GM21576 (cell line): ENCODE measurements around the gene CDK5RAP2.
"Not testable (repeated sequence)": the region's sequence is repeated elsewhere in the genome, so short reads cannot be mapped to it uniquely, and the experiment has no call there.

Experiments
- ATAC-seq: cut with Tn5 transposase; IDR thresholded peaks from one replicate; pipeline ENCODE4 v1.9.1; 2021; ENCODE audit warnings: mild to moderate bottlenecking, moderate library complexity; ENCODE audit not compliant: unreplicated experiment

The CDK5RAP2 gene

DNA sequence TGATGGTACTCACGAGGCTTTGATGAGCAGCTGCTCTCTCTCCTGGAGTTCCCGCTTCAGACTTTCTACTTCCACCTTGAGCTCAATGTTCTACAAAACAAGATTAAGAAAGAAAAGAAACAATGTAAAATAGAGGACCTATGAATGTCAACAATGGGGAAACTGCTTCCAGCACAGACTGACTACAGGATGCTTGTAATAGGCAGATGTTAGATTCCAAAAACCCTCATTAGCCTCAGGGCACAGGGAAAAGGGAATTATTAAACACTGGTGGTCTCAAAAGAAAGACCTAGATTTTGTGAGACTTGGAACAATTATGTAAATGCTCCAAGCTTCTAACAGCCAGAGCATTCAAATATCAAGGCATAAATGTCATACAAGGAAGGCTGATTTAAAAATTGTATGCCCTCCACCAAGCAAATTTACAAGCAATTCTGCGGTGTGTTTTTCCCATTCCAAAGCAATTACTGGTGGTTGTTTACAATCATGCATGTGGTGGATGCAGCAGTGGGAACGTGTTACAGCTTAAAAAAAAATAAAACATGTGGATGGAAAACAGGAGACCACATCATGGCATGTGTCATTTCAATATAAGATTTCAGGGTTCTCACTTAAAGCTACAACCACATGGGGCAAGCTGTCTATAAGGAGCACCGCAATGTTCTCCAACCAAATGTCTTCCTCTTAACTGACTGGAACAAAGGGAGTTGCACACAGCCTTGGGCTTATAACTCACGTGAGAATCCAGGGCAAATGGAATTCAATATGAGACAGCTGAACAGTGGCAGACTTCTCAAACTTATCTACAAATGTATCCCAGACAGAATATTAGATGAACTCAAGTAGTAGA, 34.0 kb downstream of the CDK5RAP2 start:
- no peak for ATAC-seq

GRCh38 chr9:120544441-120544840, 35.5 kb downstream of the CDK5RAP2 start:
- ATAC-seq: no peak

GRCh38 chr9:120542701-120543490, 37.1 kb downstream of the CDK5RAP2 start:
- ATAC-seq: no peak

DNA sequence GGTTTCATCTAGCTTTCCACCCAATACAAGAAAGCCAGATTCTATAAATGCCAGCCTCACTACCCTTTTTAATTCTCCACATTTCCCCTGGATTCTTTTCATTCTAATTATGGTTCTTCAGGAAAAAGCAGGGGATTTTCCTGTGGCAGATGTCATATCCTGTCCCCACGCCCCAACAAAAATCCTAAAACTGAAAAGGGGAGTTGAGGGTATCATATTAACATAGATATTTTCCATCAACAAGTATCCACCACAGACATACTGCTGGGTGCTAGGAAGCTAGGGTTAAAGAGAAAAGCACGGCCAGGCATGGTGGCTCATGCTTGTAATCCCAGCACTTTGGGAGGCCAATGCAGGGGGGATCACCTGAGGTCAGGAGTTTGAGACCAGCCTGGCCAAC, 38.0 kb downstream of the CDK5RAP2 start:
- ATAC-seq: no peak

DNA sequence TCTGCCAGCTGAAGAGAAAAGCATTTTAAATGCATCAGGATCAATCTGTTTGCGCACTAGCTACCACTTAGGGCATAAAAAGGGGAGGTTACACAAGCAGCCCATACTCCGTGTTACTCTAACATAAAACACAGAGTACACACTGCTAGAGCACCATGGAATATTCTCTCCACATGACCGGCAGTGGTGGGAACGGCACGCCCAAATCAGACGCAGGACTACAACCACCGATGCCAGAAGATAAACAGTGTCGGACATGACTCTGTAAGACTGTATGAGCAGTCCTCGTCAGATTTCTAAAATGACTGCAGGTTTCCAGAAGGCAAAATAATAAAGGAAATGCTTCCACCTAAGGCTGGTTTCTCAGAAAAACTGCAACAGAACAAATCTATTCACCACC, 40.0 kb downstream of the CDK5RAP2 start:
- ATAC-seq: no peak

DNA sequence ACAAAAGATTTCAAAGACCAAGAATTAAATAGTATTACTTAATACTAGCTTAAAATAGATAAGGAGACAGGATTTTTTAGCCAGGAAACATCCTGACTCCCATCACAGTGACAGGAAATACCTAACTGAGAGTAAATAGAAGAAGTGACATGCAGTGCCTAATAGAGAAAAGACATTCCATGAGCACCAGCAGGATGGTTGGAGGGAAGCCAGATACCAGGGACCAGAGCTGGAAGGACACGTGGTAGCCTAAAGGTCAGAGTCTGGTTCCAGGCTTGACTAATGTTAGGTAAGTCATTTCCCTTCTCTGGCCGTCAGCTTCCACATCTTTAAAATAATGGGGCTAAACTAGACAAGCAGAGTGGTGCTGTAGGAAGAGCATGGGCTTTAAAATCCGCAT, 41.6 kb downstream of the CDK5RAP2 start:
- no peak for ATAC-seq

- ATAC-seq: no peak
Observed at GRCh38 chr9:120536949-120537640, 42.9 kb downstream of the CDK5RAP2 start.

GRCh38 chr9:120536094-120536493, 43.9 kb downstream of the CDK5RAP2 start:
- ATAC-seq: no peak

GRCh38 chr9:120534266-120534665, 45.7 kb downstream of the CDK5RAP2 start:
- no peak for ATAC-seq

- ATAC-seq: no peak
Observed at GRCh38 chr9:120532891-120533290, 47.1 kb downstream of the CDK5RAP2 start.

DNA sequence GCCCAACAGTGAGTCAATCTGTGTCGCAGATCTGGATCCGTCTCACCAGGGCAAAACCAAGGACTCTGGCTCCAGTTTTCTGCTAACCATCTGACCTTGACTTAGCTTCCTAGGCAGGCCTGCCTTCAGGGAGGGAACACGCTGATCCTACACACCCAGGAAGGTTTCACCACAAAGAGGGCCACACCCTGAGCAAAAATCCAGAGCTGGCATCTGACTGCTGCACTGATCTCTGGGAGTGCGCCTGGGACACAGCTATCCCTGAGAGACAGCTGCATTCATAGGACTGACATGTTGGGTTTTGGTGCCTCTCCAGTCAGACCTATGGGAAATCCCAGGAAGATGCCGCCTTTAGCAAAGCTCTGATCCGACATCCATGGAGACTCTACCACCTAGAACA, 47.5 kb downstream of the CDK5RAP2 start:
- no peak for ATAC-seq

DNA sequence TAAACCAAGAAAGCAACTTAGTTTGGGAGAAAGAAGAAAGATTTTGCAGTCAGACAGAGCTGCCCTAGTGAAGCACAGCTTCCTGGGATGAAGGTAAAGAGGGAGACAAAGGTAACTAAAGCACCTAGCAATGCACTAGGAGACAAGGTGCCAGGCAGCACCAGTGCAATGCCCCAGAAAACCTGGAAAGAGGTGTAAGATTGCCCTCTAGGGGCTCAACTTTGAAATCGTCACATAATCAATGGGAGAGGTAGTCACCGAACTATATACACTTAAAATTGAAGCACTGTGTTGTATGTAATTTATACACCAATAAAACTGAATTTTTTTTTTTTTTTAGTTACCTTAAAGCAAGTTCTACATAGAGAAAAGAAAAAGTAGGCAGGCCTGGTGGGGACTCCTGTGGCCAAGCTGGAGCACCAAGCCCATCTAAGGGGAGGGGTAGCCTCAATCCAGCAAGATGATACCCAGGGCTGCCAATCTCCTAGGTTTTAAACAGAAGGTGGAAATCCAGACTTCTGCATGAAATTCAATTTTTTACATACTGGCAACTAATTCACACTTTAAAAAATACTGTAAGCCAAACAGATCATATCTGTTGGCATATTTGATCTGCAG, 48.2 kb downstream of the CDK5RAP2 start:
- ATAC-seq: no peak

GRCh38 chr9:120530220-120530832, 49.6 kb downstream of the CDK5RAP2 start:
- not testable (repeated sequence) for ATAC-seq

GRCh38 chr9:120528829-120529228, 51.1 kb downstream of the CDK5RAP2 start:
- no peak for ATAC-seq

GRCh38 chr9:120528327-120528726, 51.6 kb downstream of the CDK5RAP2 start:
- no peak for ATAC-seq

DNA sequence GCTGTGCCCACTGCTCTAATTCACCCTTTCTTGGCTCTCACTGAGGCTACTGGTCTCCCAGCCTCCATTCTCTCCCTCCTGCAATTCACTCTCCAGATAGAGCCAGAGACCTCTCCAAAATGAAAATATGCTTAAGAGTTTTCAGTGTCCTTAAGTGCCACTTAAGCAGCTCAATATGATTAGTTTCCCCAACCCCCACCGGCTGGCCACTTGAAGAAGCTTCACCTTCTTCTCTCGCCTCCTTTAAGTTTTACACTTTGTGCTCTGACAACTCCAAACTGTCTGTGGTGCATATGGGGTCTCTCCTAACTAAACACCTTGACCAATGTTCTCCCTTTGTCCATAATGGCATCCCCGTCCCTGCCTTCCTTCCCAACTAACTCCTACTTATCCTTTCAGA, 53.4 kb downstream of the CDK5RAP2 start:
- ATAC-seq: no peak

DNA sequence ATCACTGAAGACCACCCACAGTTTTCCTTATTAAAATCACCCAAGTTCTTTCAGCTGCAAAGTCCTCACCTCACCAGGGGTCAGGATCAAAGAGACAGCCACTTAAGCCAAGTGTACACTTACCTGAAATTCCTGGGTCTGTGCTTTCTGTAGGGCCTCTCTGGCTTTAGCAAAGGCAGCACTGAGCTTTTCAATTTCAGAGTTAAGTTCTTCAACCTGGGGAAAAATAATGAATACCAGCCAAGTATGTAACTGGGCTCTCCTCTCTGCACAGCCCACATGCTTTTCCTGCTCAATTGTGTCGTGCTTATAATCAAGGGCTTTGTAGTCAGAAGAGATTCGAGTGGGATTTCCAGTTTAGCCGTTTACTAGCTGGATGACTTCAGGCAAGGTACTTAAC, 55.1 kb downstream of the CDK5RAP2 start:
- ATAC-seq: no peak

- ATAC-seq: no peak
Observed at GRCh38 chr9:120524038-120524437, 55.9 kb downstream of the CDK5RAP2 start.

GRCh38 chr9:120522558-120522957, 57.4 kb downstream of the CDK5RAP2 start:
- ATAC-seq: no peak

DNA sequence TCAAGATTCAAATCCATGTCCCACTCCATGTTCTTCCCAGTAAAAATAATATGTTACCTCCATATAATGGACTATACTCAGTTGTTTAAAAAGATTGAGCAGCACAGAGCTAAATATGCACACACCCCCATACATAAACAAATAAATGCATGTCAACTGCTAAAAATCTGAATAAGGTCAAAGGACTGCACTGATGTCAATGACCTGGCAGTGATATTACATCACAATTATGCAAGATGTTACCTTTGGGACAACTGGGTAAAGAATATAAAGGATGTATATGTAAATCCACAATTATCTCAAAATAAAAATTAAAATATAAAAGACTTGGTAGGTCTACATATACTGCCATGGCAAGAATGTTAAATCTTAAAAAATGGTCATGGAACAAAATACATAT, 57.9 kb downstream of the CDK5RAP2 start:
- no peak for ATAC-seq

DNA sequence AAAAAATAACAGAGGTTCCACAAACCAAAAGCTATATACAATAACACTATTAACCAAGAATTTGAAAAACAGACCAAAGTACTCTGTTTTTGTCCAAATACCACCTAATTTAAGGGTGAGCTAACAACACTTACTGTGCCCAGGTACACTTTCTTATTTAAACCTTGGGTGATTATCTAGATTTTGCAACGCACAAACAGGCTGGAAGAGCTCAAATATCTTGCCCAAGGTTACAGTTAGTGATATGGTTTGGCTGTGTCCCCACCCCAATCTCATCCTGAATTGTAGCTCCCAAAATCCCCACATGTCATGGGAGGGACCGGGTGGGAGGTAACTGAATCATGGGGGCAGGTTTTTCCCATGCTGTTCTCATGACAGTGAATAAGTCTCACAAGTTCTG, 58.9 kb downstream of the CDK5RAP2 start:
- no peak for ATAC-seq
